Left lung (tissue), 10 donors: ENCODE data around the gene IRX4. TPM values are rescaled to one million over a fixed set of nuclear protein-coding genes. Genes with fewer than 3 reads are reported as not detected.
A peak's percentile ranks its signal among the peaks of the same experiment; 100 is the strongest.

Source experiments
- ATAC-seq: fragments of 200-7000 bp; cut with Tn5 transposase; one replicate; pipeline ENCODE4 v1.9.1; 2020; ENCODE audit warnings: moderate library complexity
- DNase-seq, 4 donors: peaks; one replicate each; pipeline ENCODE4 v3.0.0-alpha.2; 2013 to 2020
- H3K27ac ChIP-seq, 2 donors: fragments of 200-600 bp; sonication (generic) in 1 of 2; one replicate each; pipeline versions ENCODE4 v1.5.0 to v1.8.0; 2020 to 2021
- H3K27me3 ChIP-seq, 2 donors: fragments of 200-600 bp; sonication (generic) in 1 of 2; one replicate each; pipeline versions ENCODE4 v1.5.0 to v1.8.0; 2020 to 2021
- H3K36me3 ChIP-seq, 2 donors: fragments of 200-600 bp; sonication (generic) in 1 of 2; one replicate each; pipeline versions ENCODE4 v1.5.0 to v1.8.0; 2020 to 2021
- H3K4me1 ChIP-seq, 2 donors: fragments of 200-600 bp; one replicate each; pipeline ENCODE4 v1.8.0; 2021
- H3K4me3 ChIP-seq, 2 donors: fragments of 200-600 bp; sonication (generic) in 1 of 2; one replicate each; pipeline versions ENCODE4 v1.5.0 to v1.8.0; 2020 to 2021; ENCODE audit warnings: mild to moderate bottlenecking in 1 of 2
- H3K9me3 ChIP-seq, 2 donors: fragments of 200-600 bp; sonication (generic) in 1 of 2; one replicate each; pipeline versions ENCODE4 v1.5.0 to v1.8.0; 2020 to 2021
- CTCF ChIP-seq, 2 donors: fragments of 200-600 bp; sonication (generic) in 1 of 2; IDR thresholded peaks; one replicate each; pipeline versions ENCODE4 v1.5.0 to v1.8.0; 2021; ENCODE audit warnings: antibody characterized with exemption in 2 of 2
- intact Hi-C, 2 donors: fragments of 100-400 bp; cut with DNase I; formaldehyde crosslinking; loops; one replicate each; pipeline versions ENCODE4 v1.11.2 to v1.14.2; 2022
- polyA plus RNA-seq, 6 donors: library from polyadenylated mRNA; unstranded; fragments of 120-200 nt; gene quantifications; one replicate each; pipeline ENCODE4 v1.2.1, GENCODE V29; 2013; ENCODE audit not compliant: insufficient read length in 6 of 6
- total RNA-seq, 2 donors: library from RNA; stranded (reverse); fragmentation: NEBNext Ultra II Directional; extraction: Animal tissue kit (Norgen Biotek cat#: 25700); gene quantifications; one replicate each; pipeline ENCODE4 v1.2.1, GENCODE V29; 2021
- donor health status: DM: no; HTN: yes; CAD: no.
- donor health status: DM: no; HTN: no; CAD: no.

The IRX4 gene
- total and polyA plus RNA-seq, 8 donors = not detected

GRCh38 chr5:1834022-1834551 is 48.6 kb downstream of the IRX4 start:
- Histone ChIP-seq H3K36me3 (no peaks in the 10 kb centered on the region), H3K27ac (no peak overlapping the region), H3K4me3 (no peak overlapping the region), H3K9me3 (no peaks in the 10 kb centered on the region), H3K27me3 (peaks cover 0 to 80% of the 10 kb centered on the region in 2 donors), H3K4me1 (no peaks in the 10 kb centered on the region)
- TF ChIP-seq CTCF (IDR thresholded peaks at IDR 0.05) = no peak
- DNase-seq = peak in 1 of 4 donors; percentile 66
- intact Hi-C loops = no loop called here
- no peak for ATAC-seq

GRCh38 chr5:1833264-1834021 is 49.3 kb downstream of the IRX4 start:
- Histone ChIP-seq H3K27me3 (peaks cover 0 to 74% of the 10 kb centered on the region in 2 donors), H3K4me1 (no peaks in the 10 kb centered on the region), H3K4me3 (no peak overlapping the region), H3K9me3 (no peaks in the 10 kb centered on the region), H3K27ac (no peak overlapping the region), H3K36me3 (no peaks in the 10 kb centered on the region)
- intact Hi-C loops = no loop called here
- no peak for ATAC-seq
- peak in 1 of 4 donors; percentile 59 for DNase-seq
- no peak for TF ChIP-seq CTCF (IDR thresholded peaks at IDR 0.05)

- no peaks in the 10 kb centered on the region for H3K36me3 ChIP-seq
- intact Hi-C loops = no loop called here
These were observed 50.0 kb downstream of the IRX4 start for GRCh38 chr5:1832511-1833250.

GRCh38 chr5:1831677-1832313 is 50.9 kb downstream of the IRX4 start:
- Histone ChIP-seq H3K36me3 (no peaks in the 10 kb centered on the region), H3K9me3 (no peaks in the 10 kb centered on the region), H3K4me3 (no peak overlapping the region), H3K27me3 (peaks cover 0 to 58% of the 10 kb centered on the region in 2 donors), H3K4me1 (no peaks in the 10 kb centered on the region), H3K27ac (no peak overlapping the region)
- no peak for TF ChIP-seq CTCF (IDR thresholded peaks at IDR 0.05)
- DNase-seq = peak in 1 of 4 donors; percentile 57
- no peak for ATAC-seq
- intact Hi-C loops = no loop called here

More at GRCh38 chr5:1832511-1833250, 50.0 kb downstream of the IRX4 start:
- no peak overlapping the region for H3K4me3 ChIP-seq
- no peaks in the 10 kb centered on the region for H3K4me1 ChIP-seq
- ATAC-seq (no peak), DNase-seq (peak in 1 of 4 donors; percentile 61)
- H3K27me3 ChIP-seq = peaks cover 0 to 67% of the 10 kb centered on the region in 2 donors
- no peak overlapping the region for H3K27ac ChIP-seq
- no peaks in the 10 kb centered on the region for H3K9me3 ChIP-seq
- no peak for TF ChIP-seq CTCF (IDR thresholded peaks at IDR 0.05)
